Thyroid gland (tissue), 4 donors: ENCODE results near the gene AMACR.

Source experiments
- CTCF ChIP-seq, 6 experiments: fragments of 200-600 bp in 3 of 6; fragments of 450-650 bp in 3 of 6; sonication (generic) in 3 of 6; IDR thresholded peaks; one replicate each; pipeline ENCODE4 v1.5.1; 2016 to 2019; ENCODE audit warnings: antibody characterized with exemption in 6 of 6, mild to moderate bottlenecking in 2 of 6, inconsistent platforms in 1 of 6, moderate library complexity in 1 of 6
- POLR2A ChIP-seq, 2 donors: fragments of 450-650 bp; IDR thresholded peaks; one replicate each; pipeline ENCODE4 v1.6.1; 2017; ENCODE audit warnings: antibody characterized with exemption in 2 of 2, mild to moderate bottlenecking in 2 of 2, moderate library complexity in 1 of 2

- TF ChIP-seq CTCF (IDR thresholded peaks at IDR 0.05) (no peak), POLR2A (IDR thresholded peaks at IDR 0.05) (no peak)
Observed at GRCh38 chr5:34017254-34017653, 9.4 kb upstream of the AMACR start.
